Kidney (tissue), 14 donors: ENCODE measurements around the gene RAB29. TPM values are rescaled to one million over a fixed set of nuclear protein-coding genes. Genes with fewer than 3 reads are reported as not detected.

Source experiments
- DNase-seq, 5 donors: peaks; one replicate each; pipeline ENCODE4 v3.0.0-alpha.2; 2013 to 2020
- FAIRE-seq: peaks from 2 replicates; lab custom pipeline; 2012; peaks lifted over from hg19 to GRCh38; lab: Jason Lieb, UNC
- H3K27ac ChIP-seq, 2 donors: one replicate each; pipeline ENCODE4 v1.7.0; 2013; ENCODE audit warnings: low read depth in 2 of 2, low read length in 2 of 2, inconsistent platforms in 1 of 2
- H3K27me3 ChIP-seq: one replicate; pipeline ENCODE4 v1.7.1; 2013; ENCODE audit warnings: low read length, inconsistent platforms; ENCODE audit not compliant: control insufficient read depth, insufficient read depth
- H3K36me3 ChIP-seq, 3 donors: one replicate each; pipeline versions ENCODE4 v1.7.0 to v1.7.1; 2013; ENCODE audit warnings: low read length in 3 of 3, control low read depth in 1 of 3, inconsistent platforms in 1 of 3; ENCODE audit not compliant: insufficient read depth in 3 of 3, control insufficient read depth in 2 of 3
- H3K4me1 ChIP-seq, 3 donors: one replicate each; pipeline versions ENCODE4 v1.7.0 to v1.7.1; 2013; ENCODE audit warnings: low read length in 3 of 3, inconsistent platforms in 1 of 3, low read depth in 1 of 3; ENCODE audit not compliant: control insufficient read depth in 2 of 3, insufficient read depth in 2 of 3
- H3K4me3 ChIP-seq, 3 donors: one replicate each; pipeline versions ENCODE4 v1.7.0 to v1.8.1; 2013; ENCODE audit warnings: low read length in 3 of 3, control low read depth in 1 of 3, inconsistent platforms in 1 of 3
- H3K9ac ChIP-seq, 3 donors: one replicate each; pipeline versions ENCODE4 v1.7.0 to v1.7.1; 2013; ENCODE audit warnings: low read length in 3 of 3, control low read depth in 1 of 3, inconsistent platforms in 1 of 3
- H3K9me3 ChIP-seq, 3 donors: one replicate each; pipeline versions ENCODE4 v1.7.0 to v1.7.1; 2013; ENCODE audit warnings: low read length in 3 of 3, control low read depth in 1 of 3, inconsistent platforms in 1 of 3; ENCODE audit not compliant: control insufficient read depth in 2 of 3, insufficient read depth in 1 of 3
- CTCF ChIP-seq: IDR thresholded peaks from 3 replicates; pipeline ENCODE4 v1.5.1; 2012; ENCODE audit warnings: mild to moderate bottlenecking, moderate library complexity, borderline replicate concordance; ENCODE audit not compliant: insufficient read depth; ENCODE audit errors: extremely low read depth
- intact Hi-C: fragments of 100-400 bp; cut with DNase I; formaldehyde crosslinking; loops from one replicate; pipeline ENCODE4 v1.11.1; 2022
- polyA plus RNA-seq: library from polyadenylated mRNA; stranded (reverse); fragments of 350-450 nt; fragmentation: Illumina TruSeq; extraction: RNeasy Lipid Tissue Mini Kit (QIAGEN cat#74804); gene quantifications from one replicate; pipeline ENCODE4 v1.2.3, GENCODE V29; 2014; ENCODE audit warnings: low read depth, low replicate concordance; ENCODE audit not compliant: insufficient read depth
- total RNA-seq: library from RNA; stranded (reverse); fragmentation: NEBNext Ultra II Directional; extraction: Animal tissue kit (Norgen Biotek cat#: 25700); gene quantifications from one replicate; pipeline ENCODE4 v1.2.1, GENCODE V29; 2021
- donor health status: control.
- donor health status: control.
- donor health status: control.
- donor health status: control.
- donor health status: control.
- donor health status: DM: yes; HTN: yes; CAD: no.
- donor health status: Normal renal cell carcinoma (clear cell type).

The RAB29 gene
- total and polyA plus RNA-seq, 2 donors from 2014 or later = 25.9 to 52.4 TPM

- Histone ChIP-seq H3K4me3 (peak overlapping the region in 1 of 3 donors; percentile 92), H3K9ac (peak overlapping the region in 1 of 3 donors; percentile 26), H3K9me3 (no peaks in the 10 kb centered on the region), H3K27ac (no peak overlapping the region), H3K36me3 (peaks cover 0 to 4% (median 0%) of the 10 kb centered on the region in 3 donors), H3K4me1 (peaks cover 0 to 33% (median 24%) of the 10 kb centered on the region in 3 donors), H3K27me3 (no peaks in the 10 kb centered on the region)
- DNase-seq (peak in 1 of 5 donors; percentile 34), FAIRE-seq (no peak)
- TF ChIP-seq CTCF = peak; percentile 10
- intact Hi-C loops = no loop called here
Observed at GRCh38 chr1:205810448-205811157, 35.3 kb upstream of the RAB29 start.

- Histone ChIP-seq H3K4me1 (peaks cover 0 to 36% (median 24%) of the 10 kb centered on the region in 3 donors), H3K4me3 (peak overlapping the region in 1 of 3 donors; percentile 92), H3K27me3 (no peaks in the 10 kb centered on the region), H3K27ac (no peak overlapping the region), H3K9me3 (no peaks in the 10 kb centered on the region), H3K9ac (no peak overlapping the region), H3K36me3 (peaks cover 0 to 4% (median 0%) of the 10 kb centered on the region in 3 donors)
- no peak for DNase-seq
- TF ChIP-seq CTCF = no peak
- intact Hi-C loops = no loop called here
- FAIRE-seq = no peak
Observed at GRCh38 chr1:205809942-205810345, 34.7 kb upstream of the RAB29 start.

- no peak overlapping the region for H3K27ac ChIP-seq
- H3K4me3 ChIP-seq = peak overlapping the region in 2 of 3 donors; percentile 28 to 92
- intact Hi-C loops = no loop called here
- H3K9ac ChIP-seq = peak overlapping the region in 1 of 3 donors; percentile 38
- DNase-seq (no peak), FAIRE-seq (no peak)
- no peaks in the 10 kb centered on the region for H3K9me3 ChIP-seq
- H3K36me3 ChIP-seq = peaks cover 0 to 4% (median 0%) of the 10 kb centered on the region in 3 donors
- no peak for TF ChIP-seq CTCF
- no peaks in the 10 kb centered on the region for H3K27me3 ChIP-seq
- peaks cover 0 to 36% (median 24%) of the 10 kb centered on the region in 3 donors for H3K4me1 ChIP-seq
Observed at GRCh38 chr1:205809469-205809868, 34.2 kb upstream of the RAB29 start.
